ENCODE data around the gene PPT1.

Gene PPT1

GRCh38 chr1:40053138-40053887 is 43.7 kb downstream of the PPT1 start:
- Histone ChIP-seq H2AFZ (ENCODE audit: low read length) (no peak overlapping the region), H3K4me3 (ENCODE audit: low read length) (no peak overlapping the region), H4K20me1 (ENCODE audit: insufficient read depth, low read length) (0 out of 2 replicates have a peak, but pooled peaks cover 4% of the 10 kb centered on the region), H3K4me1 (ENCODE audit: low read length) (peaks cover 28% of the 10 kb centered on the region), H3K79me2 (ENCODE audit: low read length) (peaks cover 99% of the 10 kb centered on the region), H3K36me3 (replicated peaks; ENCODE audit: insufficient read depth, low read length) (peaks cover 8% of the 10 kb centered on the region; the same call in 1 of the 2 replicates), H3K9me3 (replicated peaks; ENCODE audit: insufficient read depth, low read length) (no peaks in the 10 kb centered on the region), H3F3A (ENCODE audit: insufficient read depth, low read length) (peaks cover 14% of the 10 kb centered on the region), H3K27ac (ENCODE audit: low read length) (no peak overlapping the region), H3K9ac (ENCODE audit: low read length) (no peak overlapping the region), H3K4me2 (ENCODE audit: low read depth, low read length) (no peak overlapping the region), H3K9me2 (replicated peaks; ENCODE audit: insufficient read depth, low read length) (no peaks in the 10 kb centered on the region), H3K27me3 (replicated peaks; ENCODE audit: insufficient read depth, low read length) (no peaks in the 10 kb centered on the region)
- TF ChIP-seq EZH2 (optimal IDR thresholded peaks at IDR 0.05; ENCODE audit: low read depth, low read length) (no peak), EZH2phosphoT487 (IDR thresholded peaks at IDR 0.05; ENCODE audit: low read length) (no peak)
- TF ChIP-seq, protein P1, sequence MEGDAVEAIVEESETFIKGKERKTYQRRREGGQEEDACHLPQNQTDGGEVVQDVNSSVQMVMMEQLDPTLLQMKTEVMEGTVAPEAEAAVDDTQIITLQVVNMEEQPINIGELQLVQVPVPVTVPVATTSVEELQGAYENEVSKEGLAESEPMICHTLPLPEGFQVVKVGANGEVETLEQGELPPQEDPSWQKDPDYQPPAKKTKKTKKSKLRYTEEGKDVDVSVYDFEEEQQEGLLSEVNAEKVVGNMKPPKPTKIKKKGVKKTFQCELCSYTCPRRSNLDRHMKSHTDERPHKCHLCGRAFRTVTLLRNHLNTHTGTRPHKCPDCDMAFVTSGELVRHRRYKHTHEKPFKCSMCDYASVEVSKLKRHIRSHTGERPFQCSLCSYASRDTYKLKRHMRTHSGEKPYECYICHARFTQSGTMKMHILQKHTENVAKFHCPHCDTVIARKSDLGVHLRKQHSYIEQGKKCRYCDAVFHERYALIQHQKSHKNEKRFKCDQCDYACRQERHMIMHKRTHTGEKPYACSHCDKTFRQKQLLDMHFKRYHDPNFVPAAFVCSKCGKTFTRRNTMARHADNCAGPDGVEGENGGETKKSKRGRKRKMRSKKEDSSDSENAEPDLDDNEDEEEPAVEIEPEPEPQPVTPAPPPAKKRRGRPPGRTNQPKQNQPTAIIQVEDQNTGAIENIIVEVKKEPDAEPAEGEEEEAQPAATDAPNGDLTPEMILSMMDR (IDR thresholded peaks at IDR 0.05; ENCODE audit: low read length) = no peak
- no peak for DNase-seq

DNA sequence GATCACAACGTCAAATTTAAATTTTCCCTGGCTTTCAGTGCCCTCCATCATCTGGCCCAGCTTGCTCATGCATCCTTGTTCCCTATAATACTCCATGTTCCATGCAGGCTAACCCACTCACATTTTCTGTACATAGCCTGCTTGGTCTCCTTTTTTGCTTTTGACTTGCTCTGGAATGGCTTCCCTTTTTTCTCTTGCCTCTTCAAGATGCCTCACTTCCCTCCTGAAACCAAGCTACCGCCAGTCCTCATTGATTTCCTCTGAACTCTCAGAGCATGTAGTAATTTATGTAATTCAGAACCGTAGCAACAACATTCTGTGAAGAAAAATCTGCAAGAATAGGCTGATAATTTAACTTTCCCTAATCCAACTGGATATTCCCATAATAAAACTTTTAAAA is 46.2 kb downstream of the PPT1 start:
- H3K9me2 ChIP-seq (replicated peaks; ENCODE audit: insufficient read depth, low read length) = no peaks in the 10 kb centered on the region
- H3K79me2 ChIP-seq (ENCODE audit: low read length) = peaks cover 99% of the 10 kb centered on the region
- peaks cover 8% of the 10 kb centered on the region; the same call in 1 of the 2 replicates for H3K36me3 ChIP-seq (replicated peaks; ENCODE audit: insufficient read depth, low read length)
- TF ChIP-seq EZH2phosphoT487 (IDR thresholded peaks at IDR 0.05; ENCODE audit: low read length) (no peak), EZH2 (optimal IDR thresholded peaks at IDR 0.05; ENCODE audit: low read depth, low read length) (no peak)
- TF ChIP-seq, protein P1 (IDR thresholded peaks at IDR 0.05; ENCODE audit: low read length) = no peak
- no peak overlapping the region for H3K4me3 ChIP-seq (ENCODE audit: low read length)
- no peak for DNase-seq
- H3K27ac ChIP-seq (ENCODE audit: low read length) = no peak overlapping the region
- H4K20me1 ChIP-seq (ENCODE audit: insufficient read depth, low read length) = 0 out of 2 replicates have a peak, but pooled peaks cover 4% of the 10 kb centered on the region
- H3K27me3 ChIP-seq (replicated peaks; ENCODE audit: insufficient read depth, low read length) = no peaks in the 10 kb centered on the region
- no peak overlapping the region for H3K4me2 ChIP-seq (ENCODE audit: low read depth, low read length)
- H3F3A ChIP-seq (ENCODE audit: insufficient read depth, low read length) = no peaks in the 10 kb centered on the region
- no peak overlapping the region for H3K9ac ChIP-seq (ENCODE audit: low read length)
- H3K4me1 ChIP-seq (ENCODE audit: low read length) = peaks cover 4% of the 10 kb centered on the region
- H3K9me3 ChIP-seq (replicated peaks; ENCODE audit: insufficient read depth, low read length) = no peaks in the 10 kb centered on the region
- H2AFZ ChIP-seq (ENCODE audit: low read length) = no peak overlapping the region

- Histone ChIP-seq H3K36me3 (replicated peaks; ENCODE audit: insufficient read depth, low read length) (peaks cover 8% of the 10 kb centered on the region; the same call in 1 of the 2 replicates), H3K9me3 (replicated peaks; ENCODE audit: insufficient read depth, low read length) (no peaks in the 10 kb centered on the region), H3K9ac (ENCODE audit: low read length) (no peak overlapping the region), H4K20me1 (ENCODE audit: insufficient read depth, low read length) (0 out of 2 replicates have a peak, but pooled peaks cover 4% of the 10 kb centered on the region), H3K79me2 (ENCODE audit: low read length) (peaks cover 99% of the 10 kb centered on the region), H3K4me3 (ENCODE audit: low read length) (no peak overlapping the region), H3K27me3 (replicated peaks; ENCODE audit: insufficient read depth, low read length) (no peaks in the 10 kb centered on the region), H3K9me2 (replicated peaks; ENCODE audit: insufficient read depth, low read length) (no peaks in the 10 kb centered on the region), H3F3A (ENCODE audit: insufficient read depth, low read length) (no peaks in the 10 kb centered on the region), H3K27ac (ENCODE audit: low read length) (no peak overlapping the region), H3K4me1 (ENCODE audit: low read length) (no peaks in the 10 kb centered on the region), H2AFZ (ENCODE audit: low read length) (no peak overlapping the region), H3K4me2 (ENCODE audit: low read depth, low read length) (no peak overlapping the region)
- DNase-seq = no peak
- TF ChIP-seq, protein P1 (IDR thresholded peaks at IDR 0.05; ENCODE audit: low read length) = no peak
- TF ChIP-seq EZH2phosphoT487 (IDR thresholded peaks at IDR 0.05; ENCODE audit: low read length) = no peak
- no peak for TF ChIP-seq EZH2 (optimal IDR thresholded peaks at IDR 0.05; ENCODE audit: low read depth, low read length)
These were observed 47.3 kb downstream of the PPT1 start for GRCh38 chr1:40049725-40050124.
